ENCODE results near the gene NMRAL1.

DNA sequence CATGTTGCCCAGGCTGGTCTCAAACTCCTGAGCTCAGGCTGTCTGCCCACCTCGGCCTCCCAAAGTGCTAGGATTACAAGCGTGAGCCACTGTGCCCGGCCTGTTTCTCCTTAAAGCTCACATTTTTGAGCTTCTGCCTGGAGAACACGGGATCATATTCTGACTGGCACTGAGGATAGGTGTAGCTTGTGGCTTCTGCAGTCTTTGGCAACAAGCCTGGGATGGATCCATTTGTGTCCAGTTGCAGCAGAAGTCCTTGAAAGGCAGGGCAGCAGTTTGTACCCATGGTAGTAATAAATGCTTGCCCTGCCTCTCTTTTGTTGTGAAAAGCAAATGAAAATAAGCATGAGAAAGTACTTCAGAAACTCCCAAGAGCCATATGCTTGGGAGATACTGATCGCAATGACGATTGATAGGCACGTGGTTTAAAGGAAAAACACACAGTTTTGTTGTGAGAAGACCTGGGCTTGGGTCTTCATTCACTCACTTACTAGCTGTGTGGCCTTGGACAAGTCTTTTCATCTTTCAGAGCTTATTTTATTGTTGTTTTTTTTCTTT, 54.9 kb downstream of the NMRAL1 start:
- TF ChIP-seq, protein P1, sequence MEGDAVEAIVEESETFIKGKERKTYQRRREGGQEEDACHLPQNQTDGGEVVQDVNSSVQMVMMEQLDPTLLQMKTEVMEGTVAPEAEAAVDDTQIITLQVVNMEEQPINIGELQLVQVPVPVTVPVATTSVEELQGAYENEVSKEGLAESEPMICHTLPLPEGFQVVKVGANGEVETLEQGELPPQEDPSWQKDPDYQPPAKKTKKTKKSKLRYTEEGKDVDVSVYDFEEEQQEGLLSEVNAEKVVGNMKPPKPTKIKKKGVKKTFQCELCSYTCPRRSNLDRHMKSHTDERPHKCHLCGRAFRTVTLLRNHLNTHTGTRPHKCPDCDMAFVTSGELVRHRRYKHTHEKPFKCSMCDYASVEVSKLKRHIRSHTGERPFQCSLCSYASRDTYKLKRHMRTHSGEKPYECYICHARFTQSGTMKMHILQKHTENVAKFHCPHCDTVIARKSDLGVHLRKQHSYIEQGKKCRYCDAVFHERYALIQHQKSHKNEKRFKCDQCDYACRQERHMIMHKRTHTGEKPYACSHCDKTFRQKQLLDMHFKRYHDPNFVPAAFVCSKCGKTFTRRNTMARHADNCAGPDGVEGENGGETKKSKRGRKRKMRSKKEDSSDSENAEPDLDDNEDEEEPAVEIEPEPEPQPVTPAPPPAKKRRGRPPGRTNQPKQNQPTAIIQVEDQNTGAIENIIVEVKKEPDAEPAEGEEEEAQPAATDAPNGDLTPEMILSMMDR (IDR thresholded peaks at IDR 0.05 in 8 of 11, conservative IDR thresholded peaks at IDR 0.05 in 3 of 11) = no peak
- TF ChIP-seq POLR2A (IDR thresholded peaks at IDR 0.05) (no peak), POLR2AphosphoS5 (IDR thresholded peaks at IDR 0.05) (no peak)

All from spleen (tissue), 7 donors.